D341Med (cell line): ENCODE data around the gene CD83.

ENCODE experiments used
- DNase-seq: peaks from one replicate; pipeline ENCODE4 v3.0.0; 2012; ENCODE audit warnings: low spot score

CD83 gene

GRCh38 chr6:14091339-14091978 lies 26.1 kb upstream of the CD83 start:
- no peak for DNase-seq

DNA sequence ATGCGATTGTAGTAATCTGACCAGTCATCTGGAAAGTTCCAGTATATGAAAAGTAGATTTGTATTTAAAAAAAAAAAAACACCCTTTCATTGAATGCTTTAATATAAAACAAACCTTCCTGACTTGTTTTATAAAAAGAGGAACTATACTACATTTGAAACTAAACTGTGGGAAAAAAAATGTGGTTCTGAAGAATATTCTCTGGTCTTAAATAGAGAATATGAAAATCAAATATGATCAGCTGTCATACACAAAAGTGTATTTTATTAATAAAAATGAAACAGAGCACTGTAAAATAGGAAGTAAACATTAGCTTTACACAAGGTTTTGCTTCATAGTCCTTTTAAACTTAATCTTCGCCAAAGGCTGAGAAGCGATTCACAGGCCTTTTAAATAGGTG lies 25.3 kb upstream of the CD83 start:
- DNase-seq = no peak

- DNase-seq = no peak
These were observed 24.5 kb upstream of the CD83 start for GRCh38 chr6:14092838-14093789.

GRCh38 chr6:14094721-14095120 lies 22.9 kb upstream of the CD83 start:
- no peak for DNase-seq

DNA sequence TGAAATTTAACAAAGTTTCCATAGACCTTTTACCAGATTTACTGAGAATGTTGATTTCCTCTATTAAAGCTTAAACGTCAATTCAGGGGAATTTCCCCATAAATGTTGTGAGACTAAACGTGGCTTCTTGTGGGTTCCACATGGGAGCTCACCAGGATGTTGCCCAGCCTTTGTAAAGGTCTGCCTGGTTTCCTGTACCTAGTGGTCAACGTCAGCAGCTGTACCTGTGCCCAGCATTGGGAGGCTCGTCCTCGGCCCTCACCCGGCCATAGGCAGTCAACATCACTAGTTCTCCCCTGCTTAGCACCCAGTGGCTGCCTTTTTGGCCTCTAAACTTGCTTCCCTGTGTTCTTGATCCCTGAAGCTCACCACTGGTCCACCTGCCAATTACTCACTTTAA lies 22.1 kb upstream of the CD83 start:
- DNase-seq = no peak

GRCh38 chr6:14100138-14100537 lies 17.4 kb upstream of the CD83 start:
- DNase-seq = no peak

DNA sequence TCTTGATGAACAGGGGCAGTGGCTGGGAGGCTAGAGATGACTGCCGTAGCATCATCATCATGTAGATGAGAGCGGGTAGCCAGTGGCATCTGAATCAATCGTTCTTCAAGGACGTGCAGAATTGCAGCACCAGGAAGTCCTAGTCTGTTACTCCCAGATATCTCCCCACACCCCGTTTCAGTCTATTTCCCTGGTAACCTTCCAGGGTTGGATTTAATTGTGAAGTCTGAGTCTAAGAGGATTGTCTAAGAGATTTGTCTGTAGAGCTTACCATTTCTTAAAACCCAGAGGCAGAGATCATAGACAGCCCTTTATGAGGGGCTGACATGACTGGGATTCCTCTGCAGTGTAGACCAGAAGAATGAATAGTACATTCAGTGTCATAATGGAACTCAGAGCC lies 16.6 kb upstream of the CD83 start:
- peak; percentile 44 for DNase-seq

DNA sequence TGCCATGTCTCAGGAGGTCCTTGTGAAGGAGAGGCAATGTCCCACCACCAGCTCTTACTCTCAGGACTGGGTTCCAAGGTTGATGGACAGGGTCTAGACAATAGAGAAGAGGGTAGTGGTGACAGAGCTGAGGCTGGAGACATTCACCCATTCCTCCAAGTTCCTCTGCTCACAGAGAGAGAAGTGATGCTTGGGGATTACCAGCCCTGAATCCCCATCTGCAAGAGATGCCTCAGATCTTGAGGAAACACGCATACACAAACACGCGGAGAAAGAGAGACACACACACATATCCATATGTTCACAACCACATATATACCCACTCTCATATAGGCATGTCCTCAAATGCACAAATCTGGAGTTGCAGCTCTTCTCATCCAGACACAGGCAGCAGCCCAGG lies 15.2 kb upstream of the CD83 start:
- no peak for DNase-seq

DNA sequence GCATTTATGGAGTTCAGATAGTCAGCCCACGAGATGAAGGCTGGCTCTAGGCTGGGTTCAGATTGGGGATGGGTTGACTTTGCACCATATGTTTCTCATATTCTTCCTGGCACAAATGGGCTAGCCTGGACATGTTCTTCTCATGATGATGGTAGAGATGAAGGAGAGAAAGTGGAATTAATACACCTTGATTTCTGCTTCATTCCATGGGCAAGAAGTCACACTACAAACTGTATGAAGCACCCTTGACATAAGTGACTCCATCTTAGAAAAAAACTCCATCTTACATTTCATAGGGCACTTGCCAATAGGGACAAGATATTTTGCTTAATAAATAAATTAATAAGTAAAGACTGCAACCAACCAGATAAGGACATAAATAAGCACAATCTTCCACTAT lies 12.0 kb upstream of the CD83 start:
- DNase-seq = no peak

GRCh38 chr6:14107000-14107399 lies 10.6 kb upstream of the CD83 start:
- no peak for DNase-seq

DNA sequence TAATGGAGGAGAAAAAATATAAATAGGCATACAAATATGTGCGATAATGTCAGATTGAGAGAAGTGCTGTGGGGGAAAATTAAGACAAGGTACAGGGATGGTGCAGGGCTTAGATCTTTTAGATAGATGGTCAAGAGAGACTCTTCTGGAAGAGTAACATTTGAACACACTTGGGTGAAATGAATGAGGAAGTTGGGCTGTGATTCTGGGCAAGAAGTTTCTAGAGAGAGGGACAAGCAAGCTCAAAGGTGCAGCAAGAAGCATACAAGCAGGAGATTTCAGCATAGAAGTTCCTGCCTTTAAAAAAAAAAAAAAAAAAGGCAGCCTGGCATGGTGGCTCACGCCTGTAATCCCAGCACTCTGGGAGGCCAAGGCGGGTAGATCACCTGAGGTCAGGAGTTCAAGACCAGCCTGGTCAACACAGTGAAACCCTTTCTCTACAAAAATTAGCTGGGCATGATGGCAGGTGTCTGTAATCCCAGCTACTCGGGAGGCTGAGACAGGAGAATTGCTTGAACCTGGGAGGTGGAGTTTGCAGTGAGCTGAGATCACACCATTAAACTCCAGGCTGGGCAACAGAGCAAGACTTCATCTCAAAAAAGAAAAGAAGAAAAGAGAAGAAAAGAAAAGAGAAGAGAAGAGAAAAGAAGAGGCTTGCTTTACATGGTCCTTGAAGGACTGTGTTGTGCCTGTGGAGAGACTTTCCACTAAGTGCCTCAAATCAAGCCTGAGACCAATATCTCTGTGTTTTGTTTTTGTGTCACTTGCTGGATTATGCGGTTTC lies 9.7 kb upstream of the CD83 start:
- DNase-seq = no peak

DNA sequence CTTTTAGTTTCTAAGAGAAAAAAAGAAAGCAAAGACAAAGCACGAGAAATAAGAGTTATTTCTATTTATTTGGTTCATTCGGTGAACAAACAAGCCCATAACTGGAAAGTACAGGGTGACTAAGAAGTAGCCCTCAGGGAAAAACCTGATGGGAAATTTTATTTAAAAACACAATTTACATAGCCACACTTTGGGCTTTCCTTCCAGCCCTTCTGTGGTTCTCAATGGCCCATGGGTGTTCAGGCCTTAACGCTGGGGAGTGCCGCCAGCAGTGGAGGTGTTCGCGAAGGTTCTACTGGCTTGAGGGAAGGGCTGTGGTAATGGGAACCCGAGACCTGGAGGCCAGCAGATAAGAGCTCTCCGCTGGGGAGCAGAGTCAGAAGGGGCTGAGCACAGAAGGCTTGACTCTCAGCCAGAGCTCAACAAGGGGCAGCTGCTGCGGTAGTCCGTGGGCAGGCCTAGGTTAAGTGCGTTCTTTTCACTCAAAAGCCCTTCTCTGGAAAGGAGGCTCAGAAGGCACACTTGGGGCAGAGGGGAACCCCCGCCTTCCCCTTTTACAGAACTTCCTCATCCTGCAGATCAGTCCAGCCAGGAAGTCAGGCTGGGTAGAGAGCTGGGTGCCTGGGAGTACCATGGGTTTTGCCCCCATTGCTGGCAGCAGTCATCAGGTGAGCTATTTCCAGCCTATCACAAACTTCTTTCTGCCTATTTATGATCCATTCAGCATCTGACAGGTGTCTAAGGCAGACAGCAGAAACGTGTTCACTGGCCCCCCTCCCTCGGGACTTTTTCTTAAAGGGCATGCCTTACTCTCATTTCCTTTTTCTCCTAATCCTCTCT lies 8.8 kb upstream of the CD83 start:
- DNase-seq = no peak

DNA sequence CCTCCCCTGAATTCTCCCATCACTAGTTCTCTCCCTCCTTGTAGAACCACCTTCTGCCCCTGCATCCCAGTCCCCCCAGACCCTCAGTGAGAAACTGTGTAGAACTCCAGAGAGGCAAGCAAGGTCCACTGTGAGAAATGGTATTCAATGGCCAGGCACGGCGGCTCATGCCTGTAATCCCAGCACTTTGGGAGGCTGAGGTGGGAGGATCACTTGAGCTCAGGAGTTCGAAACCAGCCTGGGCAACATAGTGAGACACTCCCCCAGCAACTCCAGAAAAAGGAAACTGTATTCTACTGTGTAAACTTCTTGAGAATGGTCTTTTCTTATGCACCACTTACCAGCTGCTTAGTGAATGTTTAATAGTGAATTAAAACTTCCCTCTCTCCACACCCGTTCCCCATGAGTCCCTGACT lies 8.2 kb upstream of the CD83 start:
- no peak for DNase-seq

- no peak for DNase-seq
These were observed 7.4 kb upstream of the CD83 start for GRCh38 chr6:14110001-14110818.

GRCh38 chr6:14113976-14114375 lies 3.6 kb upstream of the CD83 start:
- DNase-seq = no peak

DNA sequence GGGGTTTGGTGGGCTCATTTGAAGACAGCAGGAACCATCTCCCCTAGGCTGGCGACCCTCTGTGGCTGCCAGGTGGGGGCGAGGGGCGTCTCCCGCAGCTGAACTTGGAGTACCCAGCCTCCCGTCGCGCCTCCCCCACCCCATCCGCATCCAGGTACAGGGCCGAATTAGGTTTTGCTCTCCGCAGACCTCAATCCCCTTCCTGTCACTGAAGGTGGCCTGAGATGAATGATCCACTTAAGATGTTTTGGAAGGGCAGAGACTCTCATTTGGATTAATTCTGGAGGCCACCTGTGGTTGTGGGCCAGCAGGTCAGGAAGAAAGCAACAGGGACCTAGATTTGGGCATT lies 493 bp downstream of the CD83 start:
- DNase-seq = no peak

DNA sequence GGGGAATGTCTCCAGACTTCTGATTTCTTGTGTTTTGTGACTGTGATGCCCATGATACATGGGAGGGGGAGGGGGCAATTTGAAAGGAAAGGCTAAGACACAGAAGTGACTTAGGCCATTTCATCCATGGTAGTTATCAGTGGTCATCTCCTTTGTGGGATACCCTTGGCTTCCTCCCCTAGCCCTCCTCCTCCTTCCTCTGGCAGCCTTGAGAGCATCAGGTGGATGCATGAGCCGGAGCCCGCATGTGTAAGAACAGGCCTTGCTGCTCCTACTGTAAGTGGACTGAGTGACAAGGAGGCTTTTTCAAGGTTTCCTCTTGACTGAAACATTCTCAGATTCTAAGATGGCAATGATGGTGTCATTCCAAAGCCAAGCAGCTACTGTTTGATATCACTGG lies 874 bp downstream of the CD83 start:
- no peak for DNase-seq

DNA sequence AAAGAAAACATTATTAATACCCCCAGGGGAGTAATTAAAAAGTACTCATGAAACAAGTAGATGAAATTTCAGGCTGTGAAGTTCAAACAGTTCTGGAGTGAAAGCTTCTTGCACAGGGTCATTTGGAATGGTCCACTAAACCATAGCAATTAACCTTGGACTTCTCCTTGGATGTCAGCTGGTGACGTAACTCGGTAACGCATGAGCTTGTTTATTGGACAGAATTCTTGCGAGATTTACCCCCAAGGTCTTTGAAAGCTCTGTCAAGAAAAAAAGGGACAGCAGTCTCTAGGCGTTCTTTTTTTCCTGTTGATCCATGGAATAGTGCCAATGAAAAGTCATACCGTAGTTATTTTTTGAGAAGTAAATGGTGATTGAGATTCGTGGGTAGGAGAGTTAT lies 2.2 kb downstream of the CD83 start:
- no peak for DNase-seq

- DNase-seq = no peak
These were observed 3.0 kb downstream of the CD83 start for GRCh38 chr6:14120546-14120945.

DNA sequence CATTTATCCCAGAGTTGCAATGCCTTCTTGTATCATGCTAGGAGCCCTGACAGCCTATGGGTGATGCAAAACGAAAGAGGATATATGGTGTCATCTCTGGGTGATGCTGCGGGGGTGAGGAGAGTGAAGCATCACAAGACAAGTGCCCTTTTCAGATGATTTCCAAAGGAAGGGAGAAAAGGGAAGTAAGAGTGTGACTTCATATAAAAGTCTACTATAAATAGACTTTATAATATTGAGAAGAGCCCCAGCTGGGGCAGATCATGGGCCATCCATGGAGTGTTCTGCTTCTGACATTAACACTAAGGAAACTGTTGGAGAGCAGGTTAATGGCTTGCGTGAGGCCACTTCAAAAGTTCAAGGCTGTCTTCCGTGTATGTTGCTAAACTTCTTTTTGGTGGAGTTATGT lies 4.4 kb downstream of the CD83 start:
- DNase-seq = no peak
